Endothelial cell of umbilical vein (primary cell): ENCODE results near the gene SLC34A2. TPM values are rescaled to one million over a fixed set of nuclear protein-coding genes. Genes with fewer than 3 reads are reported as not detected.

Source experiments
- BruUV-seq: library from RNA; stranded (reverse); fragments of 400-500 nt; replicated peaks from 2 replicates; lab custom pipeline; 2021; lab: Mats Ljungman, UMichigan
- CTCF ChIA-PET: fragments of 300-600, 350-600 bp; sonication (Branson Sonifier 250); formaldehyde crosslinking; loops from one replicate; lab custom pipeline; 2021; ENCODE audit warnings: antibody characterized with exemption, inconsistent platforms; lab: Charles Lee
- POLR2A ChIA-PET: fragments of 300-600, 350-600 bp; sonication (Branson Sonifier 250); formaldehyde crosslinking; loops from one replicate; lab custom pipeline; 2021; ENCODE audit warnings: antibody characterized with exemption, inconsistent platforms; lab: Charles Lee
- DNase-seq: peaks from one replicate; pipeline ENCODE4 v3.0.0-alpha.2; 2011; ENCODE audit warnings: low read depth, low spot score
- FAIRE-seq: peaks from 2 replicates; lab custom pipeline; 2011; peaks lifted over from hg19 to GRCh38; lab: Jason Lieb, UNC
- H2AFZ ChIP-seq: 2 replicates; pipeline ENCODE4 v1.6.0; 2012; ENCODE audit warnings: low read depth, low read length, control low read depth, inconsistent platforms
- H3K27ac ChIP-seq: 2 replicates; pipeline ENCODE4 v1.5.1; 2011; ENCODE audit warnings: low read depth, mild to moderate bottlenecking, control low read depth, low read length, moderate library complexity; ENCODE audit not compliant: insufficient read depth
- H3K27me3 ChIP-seq, 2 experiments: 2 replicates each; pipeline versions ENCODE4 v1.6.0 to v1.6.1; 2011; ENCODE audit warnings: low read length in 2 of 2, mixed read lengths in 1 of 2; ENCODE audit not compliant: control insufficient read depth in 2 of 2, insufficient read depth in 2 of 2
- H3K36me3 ChIP-seq, 2 experiments: 2 replicates in 1 of 2; 3 replicates in 1 of 2; pipeline ENCODE4 v1.5.1; 2011; ENCODE audit warnings: low read length in 2 of 2, mild to moderate bottlenecking in 1 of 2, moderate library complexity in 1 of 2; ENCODE audit not compliant: control insufficient read depth in 2 of 2, insufficient read depth in 2 of 2; ENCODE audit errors: extremely low read depth in 1 of 2
- H3K4me1 ChIP-seq: 3 replicates; pipeline ENCODE4 v1.5.1; 2011; ENCODE audit warnings: mild to moderate bottlenecking, low read length; ENCODE audit not compliant: control insufficient read depth, insufficient read depth; ENCODE audit errors: extremely low read depth
- H3K4me2 ChIP-seq: 2 replicates; pipeline ENCODE4 v1.6.1; 2011; ENCODE audit warnings: low read length, control low read depth, mixed read lengths; ENCODE audit not compliant: insufficient read depth
- H3K4me3 ChIP-seq, 3 experiments: fragments of 200-600 bp in 1 of 3; sonication (generic), shearing (Covaris generic) in 1 of 3; replicated peaks in 1 of 3; 2 replicates each; pipeline ENCODE4 v1.5.1; 2011 to 2016; ENCODE audit warnings: control low read depth in 3 of 3, low read length in 3 of 3, mild to moderate bottlenecking in 2 of 3, inconsistent platforms in 1 of 3, low read depth in 1 of 3, moderate library complexity in 1 of 3; ENCODE audit not compliant: insufficient read depth in 1 of 3
- H3K79me2 ChIP-seq: 2 replicates; pipeline ENCODE4 v1.6.0; 2012; ENCODE audit warnings: low read length, inconsistent platforms; ENCODE audit not compliant: control insufficient read depth, insufficient read depth
- H3K9ac ChIP-seq: replicated peaks from 2 replicates; pipeline ENCODE3; 2011; ENCODE audit warnings: low read length, control low read depth; ENCODE audit not compliant: insufficient read depth; ENCODE audit errors: extremely low read depth
- H3K9me1 ChIP-seq: replicated peaks from 3 replicates; pipeline ENCODE4 v1.6.0; 2011; ENCODE audit warnings: mild to moderate bottlenecking, low read length; ENCODE audit not compliant: control insufficient read depth, insufficient read depth; ENCODE audit errors: extremely low read depth
- H3K9me3 ChIP-seq: replicated peaks from 2 replicates; pipeline ENCODE4 v1.5.1; 2012; ENCODE audit warnings: low read length, inconsistent platforms; ENCODE audit not compliant: control insufficient read depth, insufficient read depth
- H4K20me1 ChIP-seq: replicated peaks from 2 replicates; pipeline ENCODE3; 2011; ENCODE audit warnings: mild to moderate bottlenecking, low read length; ENCODE audit not compliant: control insufficient read depth, insufficient read depth; ENCODE audit errors: extremely low read depth
- EZH2 ChIP-seq: IDR thresholded peaks from 2 replicates; pipeline ENCODE4 v1.6.1; 2012; ENCODE audit warnings: borderline replicate concordance, low read depth, mild to moderate bottlenecking, moderate library complexity, low read length, inconsistent platforms; ENCODE audit not compliant: severe bottlenecking
- FOS ChIP-seq: IDR thresholded peaks from 2 replicates; pipeline ENCODE4 v1.6.1; 2011; ENCODE audit warnings: mild to moderate bottlenecking, low read length, moderate library complexity, borderline replicate concordance; ENCODE audit not compliant: insufficient read depth
- GATA2 ChIP-seq: IDR thresholded peaks from 2 replicates; pipeline ENCODE4 v1.7.0; 2011; ENCODE audit warnings: low read depth, mild to moderate bottlenecking, moderate library complexity, mixed read lengths, low read length; ENCODE audit not compliant: insufficient read length, insufficient read depth
- JUN ChIP-seq: IDR thresholded peaks from 2 replicates; pipeline ENCODE4 v1.6.1; 2011; ENCODE audit warnings: borderline replicate concordance, low read depth; ENCODE audit not compliant: insufficient read length, insufficient read depth
- MAX ChIP-seq: IDR thresholded peaks from 2 replicates; pipeline ENCODE4 v1.6.1; 2011; ENCODE audit not compliant: insufficient read depth, insufficient read length
- MYC ChIP-seq: IDR thresholded peaks from one replicate; pipeline ENCODE4 v1.6.1; 2011; ENCODE audit warnings: mild to moderate bottlenecking, low read depth, low read length
- POLR2A ChIP-seq: IDR thresholded peaks from 2 replicates; pipeline ENCODE4 v1.6.1; 2012; ENCODE audit warnings: low read depth, mild to moderate bottlenecking, control low read depth, low read length
- POLR2AphosphoS5 ChIP-seq: IDR thresholded peaks from 2 replicates; pipeline ENCODE4 v1.6.1; 2012; ENCODE audit warnings: low read depth, mild to moderate bottlenecking, control low read depth, low read length, moderate library complexity; ENCODE audit not compliant: insufficient read depth
- dilution Hi-C: fragments of 300-500 bp; cut with MboI; formaldehyde crosslinking; loops from one replicate; pipeline ENCODE4 v1.15.0; 2019; ENCODE audit warnings: low sequenced_read_pairs; ENCODE audit not compliant: extremely low pct_ligation_motif_present
- intact Hi-C: fragments of 100-400 bp; cut with micrococcal nuclease; formaldehyde crosslinking; loops from one replicate; pipeline ENCODE4 v1.10.0; 2022
- polyA plus RNA-seq, 4 experiments: library from polyadenylated mRNA; depleted of rRNA in 3 of 4; stranded (reverse) in 3 of 4; unstranded in 1 of 4; fragments of >200 nt; gene quantifications; 2 replicates each; pipeline versions ENCODE4 v1.2.1 to v1.2.3, GENCODE V29; 2011 to 2012; ENCODE audit warnings: missing spikeins in 1 of 4
- small RNA-seq: library from RNA; depleted of rRNA; stranded (forward); fragments of <200 nt; gene quantifications from one replicate; pipeline ENCODE3, GENCODE V24; 2012; ENCODE audit warnings: low replicate concordance, low read depth; ENCODE audit not compliant: insufficient read depth, insufficient read length
- total RNA-seq: library from RNA; stranded (reverse); gene quantifications from 2 replicates; pipeline ENCODE4 v1.2.3, GENCODE V29; 2021

SLC34A2 gene
- total and polyA plus RNA-seq, 2 donors (not counting 3 experiments of a cell fraction or from before 2014, with no cell fraction given) = not detected

- Histone ChIP-seq H3K4me2 (no peak overlapping the region), H3K9me3 (no peaks in the 10 kb centered on the region), H3K79me2 (no peaks in the 10 kb centered on the region), H3K9me1 (no peaks in the 10 kb centered on the region), H3K36me3 (no peaks in the 10 kb centered on the region), H3K27me3 (peaks cover 0 to 2% of the 10 kb centered on the region in 2 experiments), H3K9ac (no peak overlapping the region), H4K20me1 (no peaks in the 10 kb centered on the region), H2AFZ (no peak overlapping the region), H3K27ac (no peak overlapping the region), H3K4me1 (no peaks in the 10 kb centered on the region), H3K4me3 (no peak overlapping the region)
- FAIRE-seq (no peak), DNase-seq (no peak)
- no TSS peak for BruUV-seq
- intact Hi-C loops = no loop called here
- ChIA-PET POLR2A (no interaction called here), CTCF (no interaction called here)
- dilution Hi-C loops = no loop called here
- TF ChIP-seq JUN (no peak), MAX (no peak), POLR2A (no peak), EZH2 (no peak), POLR2AphosphoS5 (no peak), MYC (no peak), GATA2 (no peak), FOS (no peak)
These were observed 70.2 kb downstream of the SLC34A2 start for GRCh38 chr4:25725870-25726269.

GRCh38 chr4:25727711-25728493 lies 72.3 kb downstream of the SLC34A2 start:
- Histone ChIP-seq H3K79me2 (no peaks in the 10 kb centered on the region), H3K27ac (no peak overlapping the region), H3K9me3 (no peaks in the 10 kb centered on the region), H3K9me1 (no peaks in the 10 kb centered on the region), H4K20me1 (no peaks in the 10 kb centered on the region), H3K4me3 (no peak overlapping the region), H3K9ac (no peak overlapping the region), H2AFZ (no peak overlapping the region), H3K4me2 (no peak overlapping the region), H3K4me1 (no peaks in the 10 kb centered on the region), H3K27me3 (no peaks in the 10 kb centered on the region), H3K36me3 (no peaks in the 10 kb centered on the region)
- POLR2A ChIA-PET = no interaction called here
- CTCF ChIA-PET = no interaction called here
- TF ChIP-seq FOS = no peak
- intact Hi-C loops = no loop called here
- DNase-seq = no peak
- dilution Hi-C loops = no loop called here
- no TSS peak for BruUV-seq
- no peak for FAIRE-seq

Small RNA genes within 50 kb of the gene (small RNA-seq; reads per million reads assigned to genes)
- gene AC092436.3 = not detected
- not detected for gene MTND4LP22
- gene RPS29P11 = not detected

Other genes with a start within 250 kb of the SLC34A2 start
- gene SEL1L3, start 207.1 kb downstream of the SLC34A2 start, total RNA-seq = 91.1 and 122 TPM in 2 replicates
- 47.7 and 53.4 TPM in 2 replicates for gene SEL1L3, start 207.1 kb downstream of the SLC34A2 start, polyA plus RNA-seq